HepG2 (cell line): ENCODE data around the gene RPS8. TPM values are rescaled to one million over a fixed set of nuclear protein-coding genes. Genes with fewer than 3 reads are reported as not detected.
A peak's percentile ranks its signal among the peaks of the same experiment; 100 is the strongest.

Experiments used
- ATF3 ChIP-seq: sonication (generic); formaldehyde crosslinking; IDR thresholded peaks from 2 replicates; pipeline ENCODE4 v1.4.0; 2020; ENCODE audit warnings: missing genetic modification reagents
- CREBL2 ChIP-seq: sonication (generic); formaldehyde crosslinking; IDR thresholded peaks from 2 replicates; pipeline ENCODE4 v1.8.1; 2023; ENCODE audit warnings: missing genetic modification reagents, mild to moderate bottlenecking, borderline replicate concordance
- KDM5B ChIP-seq: sonication (generic); formaldehyde crosslinking; IDR thresholded peaks from 2 replicates; pipeline ENCODE4 v1.4.0; 2020; ENCODE audit warnings: missing genetic modification reagents, mild to moderate bottlenecking, borderline replicate concordance
- MBNL3 ChIP-seq: fragments of 250-450 bp; sonication (Bioruptor Pico); conservative IDR thresholded peaks from 2 replicates; pipeline ENCODE4 v1.8.0; 2022; ENCODE audit warnings: mild to moderate bottlenecking, inconsistent platforms
- MXD1 ChIP-seq: sonication (generic); formaldehyde crosslinking; IDR thresholded peaks from 2 replicates; pipeline ENCODE4 v1.4.0; 2020; ENCODE audit warnings: mild to moderate bottlenecking, missing genetic modification reagents
- NFIB ChIP-seq: sonication (generic); formaldehyde crosslinking; IDR thresholded peaks from 2 replicates; pipeline ENCODE4 v1.9.0; 2021; ENCODE audit warnings: missing genetic modification reagents, mild to moderate bottlenecking, borderline replicate concordance
- PAXIP1 ChIP-seq: sonication (generic); formaldehyde crosslinking; conservative IDR thresholded peaks from 2 replicates; pipeline ENCODE4 v1.4.0; 2020; ENCODE audit warnings: mild to moderate bottlenecking, missing genetic modification reagents, moderate library complexity
- TFDP2 ChIP-seq: sonication (generic); formaldehyde crosslinking; IDR thresholded peaks from 2 replicates; pipeline ENCODE4 v1.4.0; 2020; ENCODE audit warnings: missing genetic modification reagents
- THRA ChIP-seq: sonication (generic); formaldehyde crosslinking; IDR thresholded peaks from 2 replicates; pipeline ENCODE4 v1.4.0; 2020; ENCODE audit warnings: missing genetic modification reagents, borderline replicate concordance
- ZNF160 ChIP-seq: sonication (generic); formaldehyde crosslinking; IDR thresholded peaks from 2 replicates; pipeline ENCODE4 v1.8.0; 2022; ENCODE audit warnings: mild to moderate bottlenecking, inconsistent platforms, missing genetic modification reagents
- ZNF574 ChIP-seq: sonication (generic); formaldehyde crosslinking; IDR thresholded peaks from 2 replicates; pipeline ENCODE4 v1.4.0; 2020; ENCODE audit warnings: missing genetic modification reagents
- ZNF644 ChIP-seq: IDR thresholded peaks from 2 replicates; pipeline ENCODE4 v1.6.1; 2016; ENCODE audit warnings: low read depth
- ZNF703 ChIP-seq: sonication (generic); formaldehyde crosslinking; IDR thresholded peaks from 2 replicates; pipeline ENCODE4 v1.5.1; 2020; ENCODE audit warnings: missing genetic modification reagents, mild to moderate bottlenecking, moderate library complexity, borderline replicate concordance
- polyA plus RNA-seq, 8 experiments: library from polyadenylated mRNA; depleted of rRNA in 3 of 8; stranded (reverse) in 7 of 8; unstranded in 1 of 8; fragments of >200 nt; fragmentation: Illumina TruSeq in 4 of 8; extraction: Trizol in 4 of 8; gene quantifications; 2 replicates each; pipeline versions ENCODE4 v1.2.1 to v1.2.3, GENCODE V29; 2011 to 2016; ENCODE audit warnings: low read depth in 4 of 8, missing spikeins in 1 of 8, mixed read lengths in 1 of 8; ENCODE audit not compliant: insufficient read depth in 1 of 8
- total RNA-seq, 5 experiments: library from RNA; depleted of rRNA; stranded (reverse); fragments of >200 nt; fragmentation: Illumina TruSeq; extraction: Trizol; gene quantifications; 2 replicates each; pipeline ENCODE4 v1.2.3, GENCODE V29; 2016; ENCODE audit warnings: low read depth in 1 of 5
- TF ChIP-seq, protein P1 (sequence below): sonication (generic); formaldehyde crosslinking; IDR thresholded peaks from 2 replicates; pipeline ENCODE4 v1.4.0; 2020; ENCODE audit warnings: mild to moderate bottlenecking, low read depth, missing genetic modification reagents

RPS8 gene
- total and polyA plus RNA-seq, 2 of the 13 experiments (the other 11 are each of a cell fraction or from before 2014, with no cell fraction given), result 2,628 to 2,822 TPM

GRCh38 chr1:44827197-44828002 is 52.1 kb downstream of the RPS8 start (continued):
- peak; percentile 63 for TF ChIP-seq THRA
- peak; percentile 33; the same call in 1 of the 2 replicates for TF ChIP-seq ZNF160 (CRISPR knock-in tag)
- TF ChIP-seq TFDP2 (CRISPR knock-in tag), result peak; percentile 22; the same call in 1 of the 2 replicates
- peak; percentile 74 for TF ChIP-seq ZNF574 (CRISPR knock-in tag)
- peak; percentile 73 for TF ChIP-seq KDM5B (CRISPR knock-in tag)
- peak; percentile 40; the same call in 1 of the 2 replicates for TF ChIP-seq ZNF644
- TF ChIP-seq PAXIP1, result peak; percentile 21; the same call in 1 of the 2 replicates
- TF ChIP-seq NFIB (CRISPR knock-in tag), result no peak
- peak; percentile 46; the same call in 1 of the 2 replicates for TF ChIP-seq CREBL2 (CRISPR knock-in tag)
- TF ChIP-seq ATF3 (CRISPR knock-in tag), result no peak
- TF ChIP-seq ZNF703 (CRISPR knock-in tag), result no peak
- TF ChIP-seq, protein P1, sequence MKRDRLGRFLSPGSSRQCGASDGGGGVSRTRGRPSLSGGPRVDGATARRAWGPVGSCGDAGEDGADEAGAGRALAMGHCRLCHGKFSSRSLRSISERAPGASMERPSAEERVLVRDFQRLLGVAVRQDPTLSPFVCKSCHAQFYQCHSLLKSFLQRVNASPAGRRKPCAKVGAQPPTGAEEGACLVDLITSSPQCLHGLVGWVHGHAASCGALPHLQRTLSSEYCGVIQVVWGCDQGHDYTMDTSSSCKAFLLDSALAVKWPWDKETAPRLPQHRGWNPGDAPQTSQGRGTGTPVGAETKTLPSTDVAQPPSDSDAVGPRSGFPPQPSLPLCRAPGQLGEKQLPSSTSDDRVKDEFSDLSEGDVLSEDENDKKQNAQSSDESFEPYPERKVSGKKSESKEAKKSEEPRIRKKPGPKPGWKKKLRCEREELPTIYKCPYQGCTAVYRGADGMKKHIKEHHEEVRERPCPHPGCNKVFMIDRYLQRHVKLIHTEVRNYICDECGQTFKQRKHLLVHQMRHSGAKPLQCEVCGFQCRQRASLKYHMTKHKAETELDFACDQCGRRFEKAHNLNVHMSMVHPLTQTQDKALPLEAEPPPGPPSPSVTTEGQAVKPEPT, result peak; percentile 60; the same call in 1 of the 2 replicates
- TF ChIP-seq MBNL3 (CRISPR knock-in tag), result no peak
- TF ChIP-seq MXD1 (CRISPR knock-in tag), result peak; percentile 65; the same call in 1 of the 2 replicates
